Measurements from ENCODE around the gene CYSRT1.

DNA sequence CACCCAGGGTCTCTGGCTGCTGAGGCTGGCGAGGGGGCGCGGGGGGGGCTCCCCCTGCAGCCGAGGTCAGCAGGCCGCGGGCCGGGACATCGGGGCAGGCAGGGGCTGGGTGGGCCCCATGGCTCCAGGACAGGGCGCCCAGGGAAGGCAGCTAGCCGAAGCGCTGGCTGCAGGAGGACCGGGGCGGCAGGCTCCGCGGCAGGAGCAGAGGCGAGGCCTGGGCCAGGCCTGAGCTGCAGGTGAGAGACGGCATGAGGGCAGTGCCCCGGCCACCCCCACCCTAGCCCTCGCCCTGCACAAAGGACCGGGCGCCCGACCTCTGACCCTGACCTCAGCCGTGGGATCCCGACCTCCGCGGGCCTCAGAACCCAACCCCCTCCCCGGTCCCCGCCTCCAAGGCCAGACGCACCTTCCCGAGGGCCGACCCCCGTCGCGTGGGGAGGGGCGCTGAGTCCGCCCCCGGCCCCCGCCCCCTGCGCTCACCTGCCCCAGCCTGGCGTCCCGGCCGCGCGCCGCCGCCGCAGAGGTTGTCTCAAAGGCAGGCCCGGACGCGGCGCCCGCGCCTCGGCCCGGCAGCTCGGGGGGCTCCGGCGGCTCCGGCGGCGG lies 3.4 kb upstream of the CYSRT1 start:
- no peak for TF ChIP-seq EZH2 (IDR thresholded peaks at IDR 0.05; ENCODE audit: low read length, missing control alignments)
- TF ChIP-seq, protein P1, sequence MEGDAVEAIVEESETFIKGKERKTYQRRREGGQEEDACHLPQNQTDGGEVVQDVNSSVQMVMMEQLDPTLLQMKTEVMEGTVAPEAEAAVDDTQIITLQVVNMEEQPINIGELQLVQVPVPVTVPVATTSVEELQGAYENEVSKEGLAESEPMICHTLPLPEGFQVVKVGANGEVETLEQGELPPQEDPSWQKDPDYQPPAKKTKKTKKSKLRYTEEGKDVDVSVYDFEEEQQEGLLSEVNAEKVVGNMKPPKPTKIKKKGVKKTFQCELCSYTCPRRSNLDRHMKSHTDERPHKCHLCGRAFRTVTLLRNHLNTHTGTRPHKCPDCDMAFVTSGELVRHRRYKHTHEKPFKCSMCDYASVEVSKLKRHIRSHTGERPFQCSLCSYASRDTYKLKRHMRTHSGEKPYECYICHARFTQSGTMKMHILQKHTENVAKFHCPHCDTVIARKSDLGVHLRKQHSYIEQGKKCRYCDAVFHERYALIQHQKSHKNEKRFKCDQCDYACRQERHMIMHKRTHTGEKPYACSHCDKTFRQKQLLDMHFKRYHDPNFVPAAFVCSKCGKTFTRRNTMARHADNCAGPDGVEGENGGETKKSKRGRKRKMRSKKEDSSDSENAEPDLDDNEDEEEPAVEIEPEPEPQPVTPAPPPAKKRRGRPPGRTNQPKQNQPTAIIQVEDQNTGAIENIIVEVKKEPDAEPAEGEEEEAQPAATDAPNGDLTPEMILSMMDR (conservative IDR thresholded peaks at IDR 0.05 in 1 of 2, IDR thresholded peaks at IDR 0.05 in 1 of 2; ENCODE audit: low read depth in 1 of 2, low read length in 2 of 2) = no peak

Data from fibroblast of lung (primary cell).